Karpas-422 (cell line): ENCODE results near the gene ZNF804B. TPM values are rescaled to one million over a fixed set of nuclear protein-coding genes. Genes with fewer than 3 reads are reported as not detected.

ENCODE experiments used
- DNase-seq: peaks from one replicate; pipeline ENCODE4 v3.0.0-alpha.2; 2015
- H2AFZ ChIP-seq: fragments of 200-600 bp; sonication (generic); 2 replicates; pipeline ENCODE4 v1.6.1; 2014; ENCODE audit warnings: antibody characterized with exemption, low read length, mixed read lengths
- H3K27ac ChIP-seq: fragments of 200-600 bp; sonication (generic); 2 replicates; pipeline ENCODE4 v1.5.1; 2014; ENCODE audit warnings: mild to moderate bottlenecking, low read length, moderate library complexity
- H3K27me3 ChIP-seq: fragments of 200-600 bp; sonication (generic); 2 replicates; pipeline ENCODE4 v1.6.1; 2014; ENCODE audit warnings: low read length, mixed read lengths
- H3K36me3 ChIP-seq: fragments of 200-600 bp; sonication (generic); 2 replicates; pipeline ENCODE4 v1.6.1; 2014; ENCODE audit warnings: low read length, mixed read lengths; ENCODE audit not compliant: insufficient read depth
- H3K4me1 ChIP-seq: fragments of 200-600 bp; sonication (generic); 2 replicates; pipeline ENCODE4 v1.6.1; 2014; ENCODE audit warnings: mild to moderate bottlenecking, low read length, mixed read lengths
- H3K4me2 ChIP-seq: fragments of 200-600 bp; sonication (generic); 2 replicates; pipeline ENCODE4 v1.6.1; 2014; ENCODE audit warnings: low read length, low read depth, mild to moderate bottlenecking; ENCODE audit not compliant: poor library complexity, severe bottlenecking
- H3K4me3 ChIP-seq: fragments of 200-600 bp; sonication (generic); 2 replicates; pipeline ENCODE4 v1.5.1; 2014; ENCODE audit warnings: mild to moderate bottlenecking, antibody characterized with exemption, low read length, mixed read lengths
- H3K79me2 ChIP-seq: fragments of 200-600 bp; sonication (generic); 2 replicates; pipeline ENCODE4 v1.6.1; 2014; ENCODE audit warnings: mild to moderate bottlenecking, low read length, mixed read lengths
- H3K9ac ChIP-seq: fragments of 200-600 bp; sonication (generic); 2 replicates; pipeline ENCODE4 v1.6.0; 2014; ENCODE audit warnings: low read length
- H3K9me2 ChIP-seq: fragments of 200-600 bp; sonication (generic), shearing (Covaris generic); replicated peaks from 2 replicates; pipeline ENCODE4 v1.6.0; 2014; ENCODE audit warnings: mild to moderate bottlenecking, low read length, moderate library complexity; ENCODE audit not compliant: insufficient read depth
- H3K9me3 ChIP-seq: fragments of 300-700, 200-600 bp; sonication (generic); 2 replicates; pipeline ENCODE4 v1.6.1; 2014; ENCODE audit warnings: low read length, mixed read lengths
- H4K20me1 ChIP-seq: fragments of 200-600 bp; sonication (generic); 2 replicates; pipeline ENCODE4 v1.6.1; 2014; ENCODE audit warnings: mild to moderate bottlenecking, antibody characterized with exemption, low read length, low read depth; ENCODE audit not compliant: insufficient read depth
- total RNA-seq: library from RNA; depleted of rRNA; stranded (reverse); fragments of >200 nt; shearing (Covaris generic); gene quantifications from 2 replicates; pipeline ENCODE4 v1.2.3, GENCODE V29; 2014; ENCODE audit warnings: low replicate concordance

The ZNF804B gene
- total RNA-seq, 1 experiment from 2014 or later, result not detected

- H3K36me3 ChIP-seq, result no peaks in the 10 kb centered on the region
- H3K79me2 ChIP-seq, result no peaks in the 10 kb centered on the region
- H4K20me1 ChIP-seq, result no peaks in the 10 kb centered on the region
- H3K27ac ChIP-seq, result no peak overlapping the region
- no peak overlapping the region for H3K9ac ChIP-seq
- no peak overlapping the region for H3K4me3 ChIP-seq
- no peak for DNase-seq
- 0 out of 2 replicates have a peak, but pooled peaks cover 3% of the 10 kb centered on the region for H3K9me3 ChIP-seq
- no peaks in the 10 kb centered on the region for H3K9me2 ChIP-seq
- no peaks in the 10 kb centered on the region for H3K4me1 ChIP-seq
- H3K27me3 ChIP-seq, result no peaks in the 10 kb centered on the region
- H2AFZ ChIP-seq, result no peak overlapping the region
- H3K4me2 ChIP-seq, result no peak overlapping the region
These were observed 252.5 kb downstream of the ZNF804B start for GRCh38 chr7:89012016-89012415.

- H3K27ac ChIP-seq, result no peak overlapping the region
- no peaks in the 10 kb centered on the region for H3K4me1 ChIP-seq
- no peak overlapping the region for H3K4me2 ChIP-seq
- peaks cover 15% of the 10 kb centered on the region for H3K9me3 ChIP-seq
- no peaks in the 10 kb centered on the region for H3K27me3 ChIP-seq
- no peak overlapping the region for H3K9ac ChIP-seq
- H3K9me2 ChIP-seq, result no peaks in the 10 kb centered on the region
- H2AFZ ChIP-seq, result no peak overlapping the region
- H3K79me2 ChIP-seq, result no peaks in the 10 kb centered on the region
- DNase-seq, result no peak
- no peaks in the 10 kb centered on the region for H4K20me1 ChIP-seq
- H3K36me3 ChIP-seq, result no peaks in the 10 kb centered on the region
- no peak overlapping the region for H3K4me3 ChIP-seq
These were observed 258.2 kb downstream of the ZNF804B start for GRCh38 chr7:89017695-89018094.

GRCh38 chr7:89021741-89022140, 262.2 kb downstream of the ZNF804B start:
- H3K4me1 ChIP-seq, result no peaks in the 10 kb centered on the region
- H2AFZ ChIP-seq, result no peak overlapping the region
- no peaks in the 10 kb centered on the region for H3K9me2 ChIP-seq
- no peak overlapping the region for H3K4me3 ChIP-seq
- DNase-seq, result no peak
- H3K27ac ChIP-seq, result no peak overlapping the region
- H3K4me2 ChIP-seq, result no peak overlapping the region
- H3K27me3 ChIP-seq, result no peaks in the 10 kb centered on the region
- peaks cover 27% of the 10 kb centered on the region for H3K9me3 ChIP-seq
- no peaks in the 10 kb centered on the region for H3K36me3 ChIP-seq
- H4K20me1 ChIP-seq, result no peaks in the 10 kb centered on the region
- no peak overlapping the region for H3K9ac ChIP-seq
- no peaks in the 10 kb centered on the region for H3K79me2 ChIP-seq

- H4K20me1 ChIP-seq, result no peaks in the 10 kb centered on the region
- no peak overlapping the region for H2AFZ ChIP-seq
- H3K4me2 ChIP-seq, result no peak overlapping the region
- no peak for DNase-seq
- H3K9me3 ChIP-seq, result peaks cover 23% of the 10 kb centered on the region
- H3K79me2 ChIP-seq, result no peaks in the 10 kb centered on the region
- H3K9ac ChIP-seq, result no peak overlapping the region
- H3K36me3 ChIP-seq, result no peaks in the 10 kb centered on the region
- no peaks in the 10 kb centered on the region for H3K4me1 ChIP-seq
- no peak overlapping the region for H3K27ac ChIP-seq
- H3K4me3 ChIP-seq, result no peak overlapping the region
- H3K9me2 ChIP-seq, result no peaks in the 10 kb centered on the region
- H3K27me3 ChIP-seq, result no peaks in the 10 kb centered on the region
These were observed 263.7 kb downstream of the ZNF804B start for GRCh38 chr7:89023206-89023605.

GRCh38 chr7:89023877-89024276, 264.4 kb downstream of the ZNF804B start:
- Histone ChIP-seq H3K9me2 (no peaks in the 10 kb centered on the region), H2AFZ (no peak overlapping the region), H3K4me2 (no peak overlapping the region), H3K27ac (no peak overlapping the region), H3K36me3 (no peaks in the 10 kb centered on the region), H3K4me1 (no peaks in the 10 kb centered on the region), H4K20me1 (no peaks in the 10 kb centered on the region), H3K9ac (no peak overlapping the region), H3K4me3 (no peak overlapping the region), H3K79me2 (no peaks in the 10 kb centered on the region), H3K27me3 (no peaks in the 10 kb centered on the region), H3K9me3 (peaks cover 22% of the 10 kb centered on the region)
- no peak for DNase-seq

- H3K79me2 ChIP-seq, result no peaks in the 10 kb centered on the region
- H3K4me3 ChIP-seq, result no peak overlapping the region
- H4K20me1 ChIP-seq, result no peaks in the 10 kb centered on the region
- H2AFZ ChIP-seq, result no peak overlapping the region
- no peaks in the 10 kb centered on the region for H3K36me3 ChIP-seq
- H3K27ac ChIP-seq, result no peak overlapping the region
- peaks cover 11% of the 10 kb centered on the region; the same call in 1 of the 2 replicates for H3K9me3 ChIP-seq
- H3K27me3 ChIP-seq, result no peaks in the 10 kb centered on the region
- H3K9ac ChIP-seq, result no peak overlapping the region
- no peaks in the 10 kb centered on the region for H3K9me2 ChIP-seq
- DNase-seq, result no peak
- H3K4me1 ChIP-seq, result no peaks in the 10 kb centered on the region
- H3K4me2 ChIP-seq, result no peak overlapping the region
These were observed 268.3 kb downstream of the ZNF804B start for GRCh38 chr7:89027781-89028180.

- no peaks in the 10 kb centered on the region for H3K4me1 ChIP-seq
- H3K36me3 ChIP-seq, result no peaks in the 10 kb centered on the region
- no peak overlapping the region for H3K4me2 ChIP-seq
- H3K27me3 ChIP-seq, result no peaks in the 10 kb centered on the region
- H2AFZ ChIP-seq, result no peak overlapping the region
- no peak overlapping the region for H3K9ac ChIP-seq
- peaks cover 11% of the 10 kb centered on the region; the same call in 1 of the 2 replicates for H3K9me3 ChIP-seq
- H3K27ac ChIP-seq, result no peak overlapping the region
- no peaks in the 10 kb centered on the region for H3K79me2 ChIP-seq
- no peak overlapping the region for H3K4me3 ChIP-seq
- no peak for DNase-seq
- H4K20me1 ChIP-seq, result no peaks in the 10 kb centered on the region
- no peaks in the 10 kb centered on the region for H3K9me2 ChIP-seq
These were observed 268.8 kb downstream of the ZNF804B start for GRCh38 chr7:89028319-89028718.

- H3K4me2 ChIP-seq, result no peak overlapping the region
These were observed 270.4 kb downstream of the ZNF804B start for GRCh38 chr7:89029864-89030263.

GRCh38 chr7:89041240-89041639, 281.7 kb downstream of the ZNF804B start:
- Histone ChIP-seq H3K4me3 (no peak overlapping the region), H3K79me2 (no peaks in the 10 kb centered on the region), H3K27ac (no peak overlapping the region), H3K4me1 (no peaks in the 10 kb centered on the region), H3K9me2 (no peaks in the 10 kb centered on the region), H3K4me2 (no peak overlapping the region), H3K36me3 (no peaks in the 10 kb centered on the region), H3K9ac (no peak overlapping the region), H3K27me3 (no peaks in the 10 kb centered on the region), H2AFZ (no peak overlapping the region), H4K20me1 (no peaks in the 10 kb centered on the region), H3K9me3 (peaks cover 23% of the 10 kb centered on the region)
- DNase-seq, result no peak

More at GRCh38 chr7:89029864-89030263, 270.4 kb downstream of the ZNF804B start:
- H3K27me3 ChIP-seq, result no peaks in the 10 kb centered on the region
- H3K79me2 ChIP-seq, result no peaks in the 10 kb centered on the region
- no peak for DNase-seq
- no peaks in the 10 kb centered on the region for H3K9me2 ChIP-seq
- H3K9ac ChIP-seq, result no peak overlapping the region
- no peaks in the 10 kb centered on the region for H4K20me1 ChIP-seq
- H3K27ac ChIP-seq, result no peak overlapping the region
- no peak overlapping the region for H2AFZ ChIP-seq
- H3K36me3 ChIP-seq, result no peaks in the 10 kb centered on the region
- H3K4me3 ChIP-seq, result no peak overlapping the region
- peaks cover 6% of the 10 kb centered on the region; the same call in 1 of the 2 replicates for H3K9me3 ChIP-seq
- H3K4me1 ChIP-seq, result no peaks in the 10 kb centered on the region
